HepG2 (cell line): ENCODE results near the gene TUBB3. TPM values are rescaled to one million over a fixed set of nuclear protein-coding genes. Genes with fewer than 3 reads are reported as not detected.

Experiments used
- AKAP8 ChIP-seq: sonication (generic); formaldehyde crosslinking; IDR thresholded peaks from 2 replicates; pipeline ENCODE4 v1.5.1; 2020; ENCODE audit warnings: mild to moderate bottlenecking, missing genetic modification reagents
- CBX1 ChIP-seq: IDR thresholded peaks from one replicate; pipeline ENCODE4 v1.6.1; 2016; ENCODE audit warnings: antibody characterized with exemption, low read depth
- MED1 ChIP-seq: sonication (generic); formaldehyde crosslinking; IDR thresholded peaks from 2 replicates; pipeline ENCODE4 v1.4.0; 2020; ENCODE audit warnings: missing genetic modification reagents
- RBM39 ChIP-seq: fragments of 200-400 bp; formaldehyde crosslinking; IDR thresholded peaks from one replicate; pipeline ENCODE4 v1.6.1; 2018; ENCODE audit warnings: antibody characterized with exemption, mild to moderate bottlenecking, low read depth, low read length; ENCODE audit not compliant: poor library complexity, severe bottlenecking
- RFXANK ChIP-seq: IDR thresholded peaks from 2 replicates; pipeline ENCODE4 v1.6.1; 2016
- SCMH1 ChIP-seq: sonication (generic); formaldehyde crosslinking; IDR thresholded peaks from 2 replicates; pipeline ENCODE4 v1.9.0; 2021; ENCODE audit warnings: missing genetic modification reagents, mild to moderate bottlenecking, borderline replicate concordance
- STAT5B ChIP-seq: sonication (generic); formaldehyde crosslinking; IDR thresholded peaks from 2 replicates; pipeline ENCODE4 v1.4.0; 2020; ENCODE audit warnings: missing genetic modification reagents
- ZFAT ChIP-seq: sonication (generic); formaldehyde crosslinking; conservative IDR thresholded peaks from 2 replicates; pipeline ENCODE4 v1.8.1; 2023; ENCODE audit warnings: missing genetic modification reagents, inconsistent platforms
- ZFP82 ChIP-seq: sonication (generic); formaldehyde crosslinking; IDR thresholded peaks from 2 replicates; pipeline ENCODE4 v1.5.1; 2020; ENCODE audit warnings: mild to moderate bottlenecking, missing genetic modification reagents, borderline replicate concordance
- ZNF124 ChIP-seq: sonication (generic); formaldehyde crosslinking; IDR thresholded peaks from 2 replicates; pipeline ENCODE4 v1.4.0; 2020; ENCODE audit warnings: missing genetic modification reagents
- ZNF180 ChIP-seq: sonication (generic); formaldehyde crosslinking; IDR thresholded peaks from 2 replicates; pipeline ENCODE4 v1.4.0; 2020; ENCODE audit warnings: low read depth, missing genetic modification reagents, borderline replicate concordance
- ZNF335 ChIP-seq: sonication (generic); formaldehyde crosslinking; IDR thresholded peaks from 2 replicates; pipeline ENCODE4 v1.4.0; 2020; ENCODE audit warnings: missing genetic modification reagents
- polyA plus RNA-seq, 8 experiments: library from polyadenylated mRNA; depleted of rRNA in 3 of 8; stranded (reverse) in 7 of 8; unstranded in 1 of 8; fragments of >200 nt; fragmentation: Illumina TruSeq in 4 of 8; extraction: Trizol in 4 of 8; gene quantifications; 2 replicates each; pipeline versions ENCODE4 v1.2.1 to v1.2.3, GENCODE V29; 2011 to 2016; ENCODE audit warnings: low read depth in 4 of 8, missing spikeins in 1 of 8, mixed read lengths in 1 of 8; ENCODE audit not compliant: insufficient read depth in 1 of 8
- total RNA-seq, 5 experiments: library from RNA; depleted of rRNA; stranded (reverse); fragments of >200 nt; fragmentation: Illumina TruSeq; extraction: Trizol; gene quantifications; 2 replicates each; pipeline ENCODE4 v1.2.3, GENCODE V29; 2016; ENCODE audit warnings: low read depth in 1 of 5
- TF ChIP-seq, protein P1 (sequence below), 2 experiments: sonication (generic) in 1 of 2; formaldehyde crosslinking in 1 of 2; IDR thresholded peaks; 2 replicates each; pipeline versions ENCODE4 v1.6.1 to v1.9.0; 2014 to 2022; ENCODE audit warnings: antibody characterized with exemption in 1 of 2, borderline replicate concordance in 1 of 2, inconsistent platforms in 1 of 2, low read depth in 1 of 2, missing genetic modification reagents in 1 of 2
- TF ChIP-seq, protein P2 (sequence below): sonication (generic); formaldehyde crosslinking; IDR thresholded peaks from 2 replicates; pipeline ENCODE4 v1.5.0; 2020; ENCODE audit warnings: mild to moderate bottlenecking, missing genetic modification reagents
- TF ChIP-seq, protein P3 (sequence below), 2 experiments: fragments of 450-650 bp in 1 of 2; sonication (generic) in 1 of 2; formaldehyde crosslinking; IDR thresholded peaks; 2 replicates each; pipeline versions ENCODE4 v1.5.0 to v1.8.0; 2020 to 2022; ENCODE audit warnings: mild to moderate bottlenecking in 1 of 2, missing genetic modification reagents in 1 of 2
- TF ChIP-seq, protein P4 (sequence below): sonication (generic); formaldehyde crosslinking; IDR thresholded peaks from 2 replicates; pipeline ENCODE4 v1.8.0; 2022; ENCODE audit warnings: missing genetic modification reagents, mild to moderate bottlenecking, moderate library complexity, borderline replicate concordance

The TUBB3 gene
- total and polyA plus RNA-seq, 2 of the 13 experiments (the other 11 are each of a cell fraction or from before 2014, with no cell fraction given), result 110 to 185 TPM

DNA sequence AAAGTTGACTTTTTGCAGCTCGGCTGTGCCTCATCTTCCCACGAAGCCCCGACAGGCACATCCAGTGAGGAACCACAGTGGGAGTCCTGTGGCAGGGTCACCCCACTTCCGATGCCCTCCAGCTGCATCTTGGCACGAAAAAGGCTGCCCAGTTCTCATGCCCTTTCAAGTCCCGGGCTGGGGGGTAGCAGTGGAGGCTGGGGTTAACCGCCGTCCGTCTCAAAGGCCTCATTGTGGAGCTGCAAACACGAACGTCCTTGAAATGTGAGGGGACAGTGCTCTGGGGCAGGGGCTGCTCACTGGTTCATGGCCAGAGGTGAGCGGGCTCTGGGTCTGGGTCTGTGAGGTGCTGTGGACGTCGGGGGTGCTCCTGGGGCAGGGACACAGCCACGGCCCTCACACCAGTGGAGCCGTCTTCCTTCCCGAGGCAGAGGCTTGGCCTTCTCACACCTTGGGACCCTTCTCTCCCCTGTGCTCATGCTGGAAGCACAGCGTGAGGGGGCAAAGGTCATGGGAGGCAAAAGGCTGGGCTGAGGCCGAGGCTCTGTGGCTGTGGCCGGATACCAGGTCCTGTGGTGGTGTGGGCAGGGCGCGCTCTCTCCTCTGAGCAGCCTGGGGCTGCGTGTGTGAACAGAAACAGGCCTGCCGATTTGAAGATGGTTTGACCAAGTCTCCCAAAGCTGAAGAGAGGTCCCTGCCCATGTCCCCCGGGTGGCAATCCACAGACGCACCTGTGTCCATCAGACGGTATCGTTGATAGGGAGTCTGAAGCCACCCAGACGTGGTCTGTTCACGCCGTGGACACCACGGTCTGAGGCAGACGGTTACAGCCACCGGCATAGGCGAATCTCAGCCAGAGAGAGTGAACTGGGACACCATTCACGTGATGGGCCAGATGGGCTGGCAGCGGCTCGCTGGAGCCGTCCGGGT, 7.6 kb upstream of the TUBB3 start (continued):
- TF ChIP-seq RBM39 (peak; percentile 86), ZNF180 (CRISPR knock-in tag) (no peak), SCMH1 (CRISPR knock-in tag) (no peak), AKAP8 (CRISPR knock-in tag) (peak; percentile 96), ZFP82 (CRISPR knock-in tag) (no peak), RFXANK (CRISPR knock-in tag) (0 out of 2 replicates have a peak, but pooled peaks have one; percentile 16), ZFAT (CRISPR knock-in tag) (peak; percentile 77), STAT5B (CRISPR knock-in tag) (peak; percentile 92; the same call in 1 of the 2 replicates), MED1 (CRISPR knock-in tag) (peak; percentile 86), ZNF335 (CRISPR knock-in tag) (no peak), ZNF124 (CRISPR knock-in tag) (peak; percentile 77; the same call in 1 of the 2 replicates), CBX1 (no peak)
- TF ChIP-seq, protein P1, sequence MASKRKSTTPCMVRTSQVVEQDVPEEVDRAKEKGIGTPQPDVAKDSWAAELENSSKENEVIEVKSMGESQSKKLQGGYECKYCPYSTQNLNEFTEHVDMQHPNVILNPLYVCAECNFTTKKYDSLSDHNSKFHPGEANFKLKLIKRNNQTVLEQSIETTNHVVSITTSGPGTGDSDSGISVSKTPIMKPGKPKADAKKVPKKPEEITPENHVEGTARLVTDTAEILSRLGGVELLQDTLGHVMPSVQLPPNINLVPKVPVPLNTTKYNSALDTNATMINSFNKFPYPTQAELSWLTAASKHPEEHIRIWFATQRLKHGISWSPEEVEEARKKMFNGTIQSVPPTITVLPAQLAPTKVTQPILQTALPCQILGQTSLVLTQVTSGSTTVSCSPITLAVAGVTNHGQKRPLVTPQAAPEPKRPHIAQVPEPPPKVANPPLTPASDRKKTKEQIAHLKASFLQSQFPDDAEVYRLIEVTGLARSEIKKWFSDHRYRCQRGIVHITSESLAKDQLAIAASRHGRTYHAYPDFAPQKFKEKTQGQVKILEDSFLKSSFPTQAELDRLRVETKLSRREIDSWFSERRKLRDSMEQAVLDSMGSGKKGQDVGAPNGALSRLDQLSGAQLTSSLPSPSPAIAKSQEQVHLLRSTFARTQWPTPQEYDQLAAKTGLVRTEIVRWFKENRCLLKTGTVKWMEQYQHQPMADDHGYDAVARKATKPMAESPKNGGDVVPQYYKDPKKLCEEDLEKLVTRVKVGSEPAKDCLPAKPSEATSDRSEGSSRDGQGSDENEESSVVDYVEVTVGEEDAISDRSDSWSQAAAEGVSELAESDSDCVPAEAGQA (IDR thresholded peaks at IDR 0.05; ENCODE audit: low read depth), result no peak
- TF ChIP-seq, protein P1 (CRISPR knock-in tag; IDR thresholded peaks at IDR 0.05; ENCODE audit: borderline replicate concordance), result no peak
- TF ChIP-seq, protein P2, sequence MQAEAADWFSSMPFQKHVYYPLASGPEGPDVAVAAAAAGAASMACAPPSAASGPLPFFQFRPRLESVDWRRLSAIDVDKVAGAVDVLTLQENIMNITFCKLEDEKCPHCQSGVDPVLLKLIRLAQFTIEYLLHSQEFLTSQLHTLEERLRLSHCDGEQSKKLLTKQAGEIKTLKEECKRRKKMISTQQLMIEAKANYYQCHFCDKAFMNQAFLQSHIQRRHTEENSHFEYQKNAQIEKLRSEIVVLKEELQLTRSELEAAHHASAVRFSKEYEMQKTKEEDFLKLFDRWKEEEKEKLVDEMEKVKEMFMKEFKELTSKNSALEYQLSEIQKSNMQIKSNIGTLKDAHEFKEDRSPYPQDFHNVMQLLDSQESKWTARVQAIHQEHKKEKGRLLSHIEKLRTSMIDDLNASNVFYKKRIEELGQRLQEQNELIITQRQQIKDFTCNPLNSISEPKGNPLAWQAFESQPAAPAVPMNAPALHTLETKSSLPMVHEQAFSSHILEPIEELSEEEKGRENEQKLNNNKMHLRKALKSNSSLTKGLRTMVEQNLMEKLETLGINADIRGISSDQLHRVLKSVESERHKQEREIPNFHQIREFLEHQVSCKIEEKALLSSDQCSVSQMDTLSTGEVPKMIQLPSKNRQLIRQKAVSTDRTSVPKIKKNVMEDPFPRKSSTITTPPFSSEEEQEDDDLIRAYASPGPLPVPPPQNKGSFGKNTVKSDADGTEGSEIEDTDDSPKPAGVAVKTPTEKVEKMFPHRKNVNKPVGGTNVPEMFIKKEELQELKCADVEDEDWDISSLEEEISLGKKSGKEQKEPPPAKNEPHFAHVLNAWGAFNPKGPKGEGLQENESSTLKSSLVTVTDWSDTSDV (CRISPR knock-in tag), result no peak; the same call in 1 of the 2 replicates
- TF ChIP-seq, protein P3, sequence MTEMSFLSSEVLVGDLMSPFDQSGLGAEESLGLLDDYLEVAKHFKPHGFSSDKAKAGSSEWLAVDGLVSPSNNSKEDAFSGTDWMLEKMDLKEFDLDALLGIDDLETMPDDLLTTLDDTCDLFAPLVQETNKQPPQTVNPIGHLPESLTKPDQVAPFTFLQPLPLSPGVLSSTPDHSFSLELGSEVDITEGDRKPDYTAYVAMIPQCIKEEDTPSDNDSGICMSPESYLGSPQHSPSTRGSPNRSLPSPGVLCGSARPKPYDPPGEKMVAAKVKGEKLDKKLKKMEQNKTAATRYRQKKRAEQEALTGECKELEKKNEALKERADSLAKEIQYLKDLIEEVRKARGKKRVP (CRISPR knock-in tag; IDR thresholded peaks at IDR 0.05), result no peak
- TF ChIP-seq, protein P4, sequence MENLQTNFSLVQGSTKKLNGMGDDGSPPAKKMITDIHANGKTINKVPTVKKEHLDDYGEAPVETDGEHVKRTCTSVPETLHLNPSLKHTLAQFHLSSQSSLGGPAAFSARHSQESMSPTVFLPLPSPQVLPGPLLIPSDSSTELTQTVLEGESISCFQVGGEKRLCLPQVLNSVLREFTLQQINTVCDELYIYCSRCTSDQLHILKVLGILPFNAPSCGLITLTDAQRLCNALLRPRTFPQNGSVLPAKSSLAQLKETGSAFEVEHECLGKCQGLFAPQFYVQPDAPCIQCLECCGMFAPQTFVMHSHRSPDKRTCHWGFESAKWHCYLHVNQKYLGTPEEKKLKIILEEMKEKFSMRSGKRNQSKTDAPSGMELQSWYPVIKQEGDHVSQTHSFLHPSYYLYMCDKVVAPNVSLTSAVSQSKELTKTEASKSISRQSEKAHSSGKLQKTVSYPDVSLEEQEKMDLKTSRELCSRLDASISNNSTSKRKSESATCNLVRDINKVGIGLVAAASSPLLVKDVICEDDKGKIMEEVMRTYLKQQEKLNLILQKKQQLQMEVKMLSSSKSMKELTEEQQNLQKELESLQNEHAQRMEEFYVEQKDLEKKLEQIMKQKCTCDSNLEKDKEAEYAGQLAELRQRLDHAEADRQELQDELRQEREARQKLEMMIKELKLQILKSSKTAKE (CRISPR knock-in tag), result peak; percentile 73; the same call in 1 of the 2 replicates
